HuH-7 (cell line): Measurements from ENCODE around the gene VEPH1.

Experiments
- DNase-seq: peaks from one replicate; pipeline ENCODE4 v3.0.0; 2011; ENCODE audit warnings: low spot score

VEPH1 gene

GRCh38 chr3:157301755-157302154 lies 201.5 kb downstream of the VEPH1 start:
- no peak for DNase-seq

- no peak for DNase-seq
These were observed 202.1 kb downstream of the VEPH1 start for GRCh38 chr3:157300981-157301663.

GRCh38 chr3:157300094-157300493 lies 203.1 kb downstream of the VEPH1 start:
- no peak for DNase-seq

- DNase-seq: no peak
These were observed 205.8 kb downstream of the VEPH1 start for GRCh38 chr3:157297328-157297915.

- no peak for DNase-seq
These were observed 208.3 kb downstream of the VEPH1 start for GRCh38 chr3:157294953-157295352.

GRCh38 chr3:157294491-157294890 lies 208.7 kb downstream of the VEPH1 start:
- DNase-seq: no peak

GRCh38 chr3:157290766-157291165 lies 212.4 kb downstream of the VEPH1 start:
- no peak for DNase-seq

GRCh38 chr3:157285966-157286365 lies 217.2 kb downstream of the VEPH1 start:
- DNase-seq: no peak

- no peak for DNase-seq
These were observed 218.1 kb downstream of the VEPH1 start for GRCh38 chr3:157285141-157285540.

GRCh38 chr3:157284688-157285087 lies 218.5 kb downstream of the VEPH1 start:
- no peak for DNase-seq

GRCh38 chr3:157282261-157283191 lies 220.7 kb downstream of the VEPH1 start:
- DNase-seq: no peak

- DNase-seq: no peak
These were observed 222.4 kb downstream of the VEPH1 start for GRCh38 chr3:157280786-157281185.

GRCh38 chr3:157280354-157280753 lies 222.9 kb downstream of the VEPH1 start:
- DNase-seq: no peak

- no peak for DNase-seq
These were observed 224.0 kb downstream of the VEPH1 start for GRCh38 chr3:157279237-157279636.

GRCh38 chr3:157276801-157277200 lies 226.4 kb downstream of the VEPH1 start:
- DNase-seq: no peak

- no peak for DNase-seq
These were observed 227.4 kb downstream of the VEPH1 start for GRCh38 chr3:157275832-157276231.

GRCh38 chr3:157274644-157275137 lies 228.5 kb downstream of the VEPH1 start:
- no peak for DNase-seq

- peak; percentile 3 for DNase-seq
These were observed 231.8 kb downstream of the VEPH1 start for GRCh38 chr3:157271283-157271882.

- DNase-seq: no peak
These were observed 235.2 kb downstream of the VEPH1 start for GRCh38 chr3:157268026-157268425.

GRCh38 chr3:157265931-157266330 lies 237.3 kb downstream of the VEPH1 start:
- DNase-seq: no peak

GRCh38 chr3:157263027-157263426 lies 240.2 kb downstream of the VEPH1 start:
- DNase-seq: no peak

GRCh38 chr3:157261000-157261399 lies 242.2 kb downstream of the VEPH1 start:
- no peak for DNase-seq
